ENCODE results near the gene TMUB2.

- TF ChIP-seq CTCF (IDR thresholded peaks at IDR 0.05) (no peak), POLR2A (IDR thresholded peaks at IDR 0.05) (no peak)
Observed at GRCh38 chr17:44202756-44203155, 16.0 kb downstream of the TMUB2 start.
